Loucy (cell line): Measurements from ENCODE around the gene TAF6.

Experiments used
- EZH2phosphoT487 ChIP-seq: fragments of 200-600 bp; IDR thresholded peaks from 2 replicates; pipeline ENCODE4 v1.6.1; 2018; ENCODE audit warnings: antibody characterized with exemption, mild to moderate bottlenecking, moderate library complexity, borderline replicate concordance
- TF ChIP-seq, protein P1 (sequence below): fragments of 200-600 bp; sonication (generic); conservative IDR thresholded peaks from 2 replicates; pipeline ENCODE4 v1.5.1; 2014; ENCODE audit warnings: mild to moderate bottlenecking, antibody characterized with exemption, low read length

DNA sequence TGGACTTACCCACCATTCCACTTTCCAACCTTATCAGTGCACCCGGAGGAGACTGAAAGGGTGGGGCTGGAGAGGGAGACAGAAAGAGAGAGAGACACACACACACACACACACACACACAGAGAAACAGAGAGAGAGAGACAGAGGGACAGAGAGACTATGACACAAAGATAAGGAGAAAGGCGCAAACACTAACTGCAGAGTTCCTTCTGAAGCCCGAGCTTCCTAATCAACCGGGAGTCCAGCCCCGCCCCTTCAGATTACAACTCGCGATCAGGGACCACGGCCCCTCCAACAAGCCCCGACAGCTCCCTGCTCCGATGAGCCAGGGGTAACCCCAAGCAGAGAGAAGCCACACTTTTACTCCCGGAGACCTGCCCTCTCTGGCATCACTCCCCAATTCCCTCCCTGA lies 48.8 kb upstream of the TAF6 start:
- TF ChIP-seq, protein P1, sequence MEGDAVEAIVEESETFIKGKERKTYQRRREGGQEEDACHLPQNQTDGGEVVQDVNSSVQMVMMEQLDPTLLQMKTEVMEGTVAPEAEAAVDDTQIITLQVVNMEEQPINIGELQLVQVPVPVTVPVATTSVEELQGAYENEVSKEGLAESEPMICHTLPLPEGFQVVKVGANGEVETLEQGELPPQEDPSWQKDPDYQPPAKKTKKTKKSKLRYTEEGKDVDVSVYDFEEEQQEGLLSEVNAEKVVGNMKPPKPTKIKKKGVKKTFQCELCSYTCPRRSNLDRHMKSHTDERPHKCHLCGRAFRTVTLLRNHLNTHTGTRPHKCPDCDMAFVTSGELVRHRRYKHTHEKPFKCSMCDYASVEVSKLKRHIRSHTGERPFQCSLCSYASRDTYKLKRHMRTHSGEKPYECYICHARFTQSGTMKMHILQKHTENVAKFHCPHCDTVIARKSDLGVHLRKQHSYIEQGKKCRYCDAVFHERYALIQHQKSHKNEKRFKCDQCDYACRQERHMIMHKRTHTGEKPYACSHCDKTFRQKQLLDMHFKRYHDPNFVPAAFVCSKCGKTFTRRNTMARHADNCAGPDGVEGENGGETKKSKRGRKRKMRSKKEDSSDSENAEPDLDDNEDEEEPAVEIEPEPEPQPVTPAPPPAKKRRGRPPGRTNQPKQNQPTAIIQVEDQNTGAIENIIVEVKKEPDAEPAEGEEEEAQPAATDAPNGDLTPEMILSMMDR = no peak
- TF ChIP-seq EZH2phosphoT487 = no peak
